Stimulated activated CD8-positive, alpha-beta memory T cell treated with anti-CD3 and anti-CD28 coated beads, Interleukin-15, amount 100 ng/mL, for 1 hour (primary cell): ENCODE results near the gene DACT2.
"Not testable (repeated sequence)": the region's sequence is repeated elsewhere in the genome, so short reads cannot be mapped to it uniquely, and the experiment has no call there.

Source experiments
- DNase-seq: peaks from one replicate; pipeline ENCODE4 v3.0.0-alpha.2; 2020; ENCODE audit warnings: low read depth

DACT2 gene

DNA sequence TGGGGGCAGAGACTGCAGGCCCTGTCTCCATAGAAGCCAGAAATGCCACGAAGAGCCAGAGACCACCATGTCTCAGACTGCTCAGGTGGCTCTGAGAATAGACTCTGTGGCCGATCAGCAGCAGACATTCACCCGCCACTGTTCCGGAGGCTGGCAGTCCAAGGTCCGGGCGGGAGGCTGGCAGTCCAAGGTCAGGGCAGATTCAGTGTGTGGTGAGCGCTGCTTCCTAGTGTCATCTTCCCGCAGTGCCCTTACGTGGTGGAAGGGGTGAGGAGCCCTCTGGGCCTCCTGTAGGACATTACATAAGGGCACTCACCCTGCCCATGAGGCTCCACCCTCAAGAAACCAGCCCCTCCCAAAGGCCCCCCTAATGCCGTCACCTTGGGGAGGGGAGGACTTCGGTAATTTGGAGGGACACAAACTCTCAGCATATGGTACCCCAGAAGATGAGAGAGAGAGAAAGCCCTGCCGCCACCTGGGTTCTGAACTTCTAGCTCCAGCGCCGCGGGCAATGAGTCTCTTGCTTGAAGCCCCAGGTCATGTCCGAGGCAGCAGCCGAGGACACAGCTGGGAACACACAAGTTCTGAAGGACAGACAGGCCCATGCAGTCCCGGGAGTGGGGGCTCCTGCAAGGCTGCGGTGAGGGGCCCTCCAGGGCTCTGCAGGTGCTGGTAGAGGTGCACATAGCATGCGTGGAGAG lies 36.4 kb downstream of the DACT2 start:
- no peak for DNase-seq

DNA sequence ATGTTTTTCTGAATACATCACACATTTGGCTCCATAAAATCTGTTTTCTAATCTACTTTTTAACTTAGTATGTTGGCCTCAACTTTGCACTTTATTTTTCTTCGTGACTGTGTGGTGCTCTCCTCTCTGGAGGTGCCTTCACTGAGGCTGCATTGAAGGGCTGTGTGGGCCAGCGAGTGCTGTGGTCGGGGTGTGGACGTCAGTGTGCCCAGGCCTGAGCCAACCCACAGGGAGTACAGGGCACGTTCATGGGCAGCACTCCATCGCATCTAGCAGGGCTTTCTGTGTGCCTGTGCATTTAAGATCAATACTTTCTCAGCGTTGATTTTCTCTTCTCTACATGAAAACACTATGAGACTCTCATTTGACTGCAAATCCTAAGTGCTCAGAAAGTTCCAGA lies 37.8 kb downstream of the DACT2 start:
- no peak for DNase-seq

DNA sequence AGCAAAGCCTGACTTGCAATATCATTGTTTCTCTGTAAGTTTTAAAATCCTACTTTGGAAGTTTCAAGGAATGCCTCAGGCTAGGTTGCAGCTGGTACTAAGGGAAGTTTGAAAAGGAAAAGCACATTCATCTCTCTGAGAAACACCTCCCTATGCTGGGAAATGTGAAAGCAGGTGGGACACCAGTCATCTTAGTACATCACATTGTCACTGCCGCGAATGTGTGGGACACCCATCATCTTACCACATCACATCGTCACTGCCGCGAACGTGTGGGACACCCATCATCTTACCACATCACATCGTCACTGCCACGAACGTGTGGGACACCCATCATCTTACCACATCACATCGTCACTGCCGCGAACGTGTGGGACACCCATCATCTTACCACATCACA lies 38.3 kb downstream of the DACT2 start:
- not testable (repeated sequence) for DNase-seq

DNA sequence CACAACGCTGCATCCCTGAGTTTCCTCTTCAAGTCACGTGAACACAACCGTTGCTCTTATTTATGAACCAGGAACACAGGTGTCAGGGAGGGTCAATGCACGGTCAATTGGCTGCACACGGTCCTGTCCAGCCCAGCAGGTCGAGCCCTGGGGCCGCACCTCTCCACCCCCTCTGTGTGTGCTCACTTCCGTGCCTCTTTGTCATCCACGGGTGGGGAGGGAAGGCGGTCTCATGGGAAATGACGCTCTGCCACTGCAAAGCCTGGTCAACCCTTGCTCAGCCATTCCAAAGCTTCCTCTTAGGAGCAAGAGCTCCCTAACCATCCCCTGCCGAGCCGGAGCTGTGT lies 38.7 kb downstream of the DACT2 start:
- DNase-seq: no peak

- DNase-seq: no peak
Measured at GRCh38 chr6:168280020-168280898, 39.3 kb downstream of the DACT2 start.

DNA sequence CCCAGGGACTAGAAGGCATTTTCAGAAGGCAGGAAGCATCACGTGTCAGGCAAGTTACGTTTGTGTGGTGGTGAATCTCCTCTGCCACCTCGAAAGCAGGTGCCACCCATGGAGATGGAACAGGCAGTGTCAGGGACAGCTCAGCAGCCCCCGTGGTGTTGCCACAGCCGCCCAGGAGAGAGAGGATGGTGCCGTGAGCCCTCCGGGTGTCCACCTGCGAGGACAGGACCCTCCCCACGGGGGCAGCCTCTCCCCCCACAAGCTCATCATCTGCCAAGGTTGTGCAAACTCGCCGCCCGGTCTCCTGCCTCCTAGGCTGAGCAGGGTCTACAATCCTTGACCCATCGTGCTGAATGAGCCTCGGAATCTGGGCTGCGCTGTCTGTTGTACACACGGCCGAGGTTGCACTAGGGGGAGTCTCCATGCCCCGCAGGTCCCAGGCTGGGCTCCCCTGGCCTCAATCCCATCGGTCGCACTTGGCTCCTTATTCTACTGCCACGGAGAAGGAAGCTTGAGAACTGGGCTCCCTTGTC lies 40.1 kb downstream of the DACT2 start:
- DNase-seq: no peak

DNA sequence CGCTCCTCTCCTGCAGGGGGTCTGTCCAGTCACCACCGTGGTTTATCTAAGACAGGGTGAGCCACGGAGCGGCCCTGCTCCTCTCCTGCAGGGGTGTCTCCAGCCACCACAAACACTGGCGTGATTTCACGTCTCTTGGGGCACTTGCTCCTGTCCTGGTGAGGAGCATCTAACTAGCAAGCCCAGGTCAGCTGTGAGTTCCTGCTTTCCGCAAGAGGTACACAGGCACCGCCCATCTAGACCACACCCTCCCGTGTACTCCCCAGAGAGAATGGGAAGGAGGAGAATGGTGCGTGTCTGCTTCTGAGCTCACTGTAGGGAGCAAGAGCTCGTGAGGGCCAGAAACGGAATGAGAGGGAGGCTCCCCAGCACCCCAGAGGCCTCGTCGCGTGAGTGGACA lies 40.7 kb downstream of the DACT2 start:
- DNase-seq: no peak

GRCh38 chr6:168277274-168277669 lies 42.3 kb downstream of the DACT2 start:
- no peak for DNase-seq

DNA sequence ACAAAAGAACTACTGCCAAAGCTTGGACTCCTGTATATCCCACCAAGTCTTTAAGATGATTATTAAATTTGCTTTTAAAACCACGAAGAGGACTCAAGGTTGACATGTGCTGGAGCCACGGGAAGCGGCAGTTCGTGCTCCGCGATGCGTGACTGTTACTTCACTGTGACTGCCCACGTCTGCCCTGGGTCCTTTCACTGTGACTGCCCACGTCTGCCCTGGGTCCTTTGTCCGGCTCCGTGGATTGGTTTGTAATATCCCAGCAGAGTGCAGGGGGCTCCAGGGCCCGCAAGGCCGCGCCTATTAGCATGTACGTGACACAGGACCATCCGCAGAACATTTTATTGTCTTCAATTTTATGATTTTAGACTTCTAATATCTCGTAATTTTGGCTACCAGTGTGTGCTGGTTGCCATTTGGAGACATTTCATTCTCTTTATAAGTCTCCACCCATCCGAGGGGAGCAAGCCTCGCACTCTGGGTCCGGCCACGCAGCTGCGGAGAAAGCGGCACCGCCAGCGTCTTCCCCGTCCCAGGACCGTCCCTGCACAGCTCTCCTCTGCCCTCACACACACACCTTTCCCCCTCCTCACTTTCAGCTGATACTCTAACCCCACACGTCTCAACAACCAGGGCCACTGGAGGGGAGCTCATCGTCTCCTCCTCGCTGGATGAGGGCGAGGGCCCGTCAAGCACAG lies 42.9 kb downstream of the DACT2 start:
- DNase-seq: no peak

- DNase-seq: no peak
Measured at GRCh38 chr6:168275168-168275567, 44.4 kb downstream of the DACT2 start.

GRCh38 chr6:168274037-168274952 lies 45.3 kb downstream of the DACT2 start:
- no peak for DNase-seq

GRCh38 chr6:168273441-168274036 lies 46.0 kb downstream of the DACT2 start:
- DNase-seq: no peak

DNA sequence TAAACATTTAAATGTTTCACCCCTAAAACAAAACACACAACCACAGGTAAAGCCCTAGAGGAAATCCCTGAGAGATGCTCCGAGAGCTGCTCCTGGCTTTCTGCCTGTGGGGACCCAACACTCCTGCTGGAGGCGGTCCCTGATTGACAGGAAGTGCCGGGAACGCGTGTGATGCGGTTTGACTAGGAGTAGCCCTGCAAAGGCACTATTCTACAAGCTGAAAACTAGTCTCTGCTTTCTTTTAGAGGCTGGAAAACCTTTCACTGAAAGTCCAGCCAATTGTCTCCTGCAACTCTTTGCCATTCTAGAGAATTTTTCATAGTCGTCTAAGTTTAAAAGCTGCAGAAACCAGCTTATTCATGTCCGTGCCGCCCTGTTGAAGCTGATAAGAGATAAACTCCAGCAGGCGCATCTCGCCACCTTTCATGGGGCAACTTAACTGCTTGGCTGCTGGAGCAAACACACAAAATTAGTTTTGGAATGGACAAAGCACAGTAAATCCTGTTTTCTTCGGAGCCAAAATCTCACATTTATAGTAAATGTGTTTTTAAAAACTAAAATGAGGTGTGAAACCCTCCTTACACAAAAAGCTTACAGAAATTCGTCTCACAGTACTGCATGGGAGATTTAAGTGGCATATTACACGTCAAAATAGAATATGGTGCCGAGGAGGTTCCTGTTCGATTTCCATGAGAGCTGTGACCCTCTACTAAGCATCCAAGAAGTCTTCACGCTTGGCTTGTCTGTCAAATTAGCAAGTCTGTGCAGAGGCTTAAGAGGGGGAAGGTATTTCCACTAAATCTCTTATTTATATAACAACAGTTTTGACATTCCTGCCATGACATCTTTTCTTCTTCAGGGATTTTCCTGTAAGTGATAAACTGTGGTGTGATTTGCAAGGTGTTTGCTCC lies 46.9 kb downstream of the DACT2 start:
- no peak for DNase-seq

GRCh38 chr6:168270274-168271172 lies 49.1 kb downstream of the DACT2 start:
- DNase-seq: no peak

DNA sequence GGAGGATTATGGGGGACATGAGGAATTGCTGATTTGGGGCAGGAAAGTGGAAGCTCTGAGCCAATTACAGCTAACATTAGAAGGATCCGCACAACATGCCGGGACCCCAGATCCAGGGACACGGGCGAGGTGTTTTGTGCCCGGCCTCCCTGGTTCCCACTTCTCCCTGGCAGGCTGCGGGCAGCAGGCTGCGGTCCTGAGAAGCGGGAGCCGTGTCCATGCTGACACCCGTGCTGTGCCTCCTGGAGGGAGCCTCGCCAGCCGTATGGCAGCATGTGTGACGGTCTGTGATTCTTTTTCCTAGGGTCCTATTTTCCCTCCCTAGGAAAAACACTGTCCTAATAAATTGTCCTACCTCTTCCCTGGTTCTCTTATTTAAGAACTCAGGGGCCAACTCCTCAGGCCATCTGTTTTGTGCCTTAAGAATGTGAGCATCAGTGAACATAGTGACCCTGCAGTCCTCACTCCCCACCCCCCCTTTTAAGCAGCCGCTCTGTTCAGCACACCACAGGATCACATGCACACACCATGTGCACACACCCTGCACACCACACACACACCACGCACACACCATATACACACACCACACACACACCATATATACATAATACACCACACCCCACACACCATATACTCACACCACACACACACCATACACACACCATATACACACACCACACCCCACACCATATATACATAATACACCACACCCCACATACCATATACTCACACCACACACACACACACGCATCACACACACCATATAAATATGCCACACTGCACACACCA lies 49.9 kb downstream of the DACT2 start:
- no peak for DNase-seq

DNA sequence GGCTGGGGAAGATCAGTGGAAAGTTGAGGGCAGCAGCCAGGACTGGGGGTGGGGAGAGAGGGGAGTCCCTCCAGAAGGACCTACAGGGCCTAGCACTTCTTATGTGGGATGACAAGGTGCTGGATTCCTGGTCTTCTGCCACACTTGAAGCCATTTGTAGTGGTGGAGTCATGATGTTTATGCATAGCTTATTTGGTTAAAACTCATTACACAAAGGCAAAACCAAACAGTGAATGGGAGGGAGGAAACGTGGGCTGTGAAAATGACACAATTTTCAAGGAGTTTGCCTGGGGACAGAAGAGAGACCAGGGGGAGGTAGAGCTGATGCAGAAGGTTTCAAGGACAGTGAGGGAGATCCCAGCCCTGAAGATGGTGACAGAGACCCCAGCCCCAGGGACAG lies 50.8 kb downstream of the DACT2 start:
- no peak for DNase-seq

- DNase-seq: not testable (repeated sequence)
Measured at GRCh38 chr6:168267779-168268178, 51.8 kb downstream of the DACT2 start.
